GM21786 (cell line): Measurements from ENCODE around the gene RASA3.
"Not testable (repeated sequence)": the region's sequence is repeated elsewhere in the genome, so short reads cannot be mapped to it uniquely, and the experiment has no call there.

Source experiments
- ATAC-seq: cut with Tn5 transposase; IDR thresholded peaks from one replicate; pipeline ENCODE4 v1.9.1; 2021; ENCODE audit not compliant: unreplicated experiment

Gene RASA3

DNA sequence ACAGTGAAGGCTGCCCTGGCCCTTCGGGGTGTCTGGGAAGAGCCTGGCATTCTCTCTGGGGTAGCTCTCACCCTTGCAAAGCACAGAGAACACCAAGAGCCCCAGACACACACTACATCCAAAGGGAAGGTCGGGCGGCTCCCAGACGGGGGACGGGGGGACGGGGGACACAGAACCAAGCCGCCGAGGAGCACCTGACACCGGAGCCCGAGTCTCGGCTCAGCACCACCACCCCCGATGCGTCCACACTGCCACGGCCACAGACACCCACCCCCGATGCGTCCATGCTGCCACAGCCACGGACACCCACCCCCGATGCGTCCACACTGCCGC is 29.2 kb downstream of the RASA3 start:
- ATAC-seq = not testable (repeated sequence)

DNA sequence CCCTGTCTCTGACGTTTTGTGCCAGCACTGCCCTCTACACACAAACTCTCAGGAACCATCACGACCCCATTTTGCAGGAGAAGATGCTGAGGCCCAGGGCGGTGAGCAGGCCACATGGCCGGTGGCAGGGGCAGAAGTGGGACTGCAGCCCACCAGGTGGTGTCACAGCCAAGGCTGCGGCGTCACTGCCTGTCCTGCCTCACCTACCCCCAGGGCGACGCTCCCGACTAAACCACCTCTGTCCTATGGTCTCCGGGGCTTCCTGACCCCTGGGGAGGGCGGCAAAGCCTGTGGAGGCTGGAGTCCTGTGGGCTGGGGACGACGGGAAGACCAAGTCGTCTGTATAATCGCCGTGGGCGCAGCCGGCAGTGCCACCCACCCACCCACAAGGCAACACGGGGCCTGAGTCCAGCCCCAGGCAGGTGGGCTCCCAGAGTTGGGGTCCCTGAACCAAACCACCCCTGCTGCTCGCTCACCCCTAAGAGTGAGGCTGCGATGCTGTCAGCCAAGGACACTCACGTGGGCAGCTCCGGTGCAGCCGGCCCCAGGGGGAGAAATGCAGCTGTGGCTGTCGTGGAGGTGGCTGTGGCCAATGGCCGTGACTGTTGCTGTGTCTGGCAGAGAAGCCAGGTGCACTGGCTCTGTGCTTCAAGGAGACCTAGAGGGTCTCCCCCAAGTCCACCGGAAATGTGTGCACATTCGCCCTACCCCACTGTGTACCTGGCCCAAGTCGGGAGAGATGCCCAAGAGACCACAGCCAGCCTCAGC is 29.7 kb downstream of the RASA3 start:
- ATAC-seq = no peak

- ATAC-seq = no peak
Measured at GRCh38 chr13:114102131-114102520, 30.3 kb downstream of the RASA3 start.

GRCh38 chr13:114101358-114102130 is 30.9 kb downstream of the RASA3 start:
- ATAC-seq = no peak

- no peak for ATAC-seq
Measured at GRCh38 chr13:114100446-114101357, 31.7 kb downstream of the RASA3 start.

DNA sequence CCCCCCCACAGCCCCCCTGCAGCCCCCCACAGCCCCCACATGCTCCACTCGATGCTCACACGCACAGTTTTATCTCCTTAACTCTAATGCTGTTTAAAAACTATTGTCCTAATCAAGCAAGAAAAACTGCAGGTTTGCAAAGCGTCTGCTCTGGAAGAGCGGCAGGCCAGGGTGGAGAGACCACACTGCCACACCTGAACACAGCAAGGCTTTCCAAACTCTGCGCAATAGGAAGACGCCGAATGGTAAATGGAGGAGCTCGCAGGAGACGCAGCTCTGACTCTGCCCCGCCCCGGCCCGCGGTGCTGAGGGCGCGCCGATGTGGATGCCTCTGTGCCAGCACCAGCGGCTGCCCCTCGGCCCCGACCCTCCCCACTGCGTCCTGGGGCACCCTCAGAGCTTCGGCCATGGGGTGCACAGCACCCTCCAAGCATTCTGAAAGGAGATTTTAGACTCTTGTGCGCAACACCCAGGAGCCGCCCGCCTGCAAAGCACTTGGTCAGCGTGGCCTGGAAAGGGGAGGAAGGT is 32.4 kb downstream of the RASA3 start:
- ATAC-seq = no peak

- ATAC-seq = no peak
Measured at GRCh38 chr13:114099191-114099590, 33.2 kb downstream of the RASA3 start.

GRCh38 chr13:114098689-114099056 is 33.8 kb downstream of the RASA3 start:
- not testable (repeated sequence) for ATAC-seq

- ATAC-seq = no peak
Measured at GRCh38 chr13:114097893-114098688, 34.3 kb downstream of the RASA3 start.

- no peak for ATAC-seq
Measured at GRCh38 chr13:114097212-114097892, 35.1 kb downstream of the RASA3 start.

DNA sequence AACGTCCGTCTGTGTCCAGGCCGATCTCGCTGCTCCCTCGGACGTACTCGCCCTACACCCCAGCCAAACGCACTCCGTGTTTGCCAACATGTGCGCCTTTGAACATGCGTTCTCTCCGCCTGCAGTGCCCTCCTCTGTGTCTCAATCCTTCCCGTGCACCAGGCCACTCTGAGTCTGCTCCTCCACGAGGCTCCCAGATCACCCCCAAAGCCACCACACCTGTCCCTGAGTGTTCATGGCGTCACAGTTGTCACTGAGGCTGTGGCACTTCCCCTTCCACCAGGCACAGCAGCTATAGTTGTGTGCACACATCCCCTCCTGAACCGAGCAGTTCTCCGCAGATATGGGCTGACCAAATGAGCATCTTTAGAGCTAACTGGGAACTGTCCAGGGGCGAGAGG is 35.6 kb downstream of the RASA3 start:
- no peak for ATAC-seq

- ATAC-seq = no peak
Measured at GRCh38 chr13:114096031-114096485, 36.4 kb downstream of the RASA3 start.

DNA sequence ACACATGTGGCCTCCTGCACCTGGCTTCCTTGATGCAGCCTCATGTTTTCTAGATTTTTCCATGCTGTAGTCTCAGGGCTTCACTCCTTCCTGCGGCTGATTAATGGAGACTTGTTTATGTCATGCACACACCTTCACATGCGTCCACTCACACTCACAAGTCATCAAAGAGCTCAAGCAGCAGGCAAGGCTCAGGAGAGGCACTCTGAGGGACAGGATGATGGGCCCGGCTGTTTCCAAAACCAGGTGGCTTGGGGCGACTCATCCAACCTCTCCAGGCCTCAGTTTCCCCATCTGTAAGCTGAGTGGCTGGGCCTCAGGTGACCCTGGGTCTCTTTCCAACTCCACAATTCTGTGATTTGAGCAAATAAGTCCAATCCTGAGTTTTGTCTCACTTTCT is 36.9 kb downstream of the RASA3 start:
- ATAC-seq = no peak

GRCh38 chr13:114093118-114093517 is 39.3 kb downstream of the RASA3 start:
- no peak for ATAC-seq

GRCh38 chr13:114092468-114092867 is 40.0 kb downstream of the RASA3 start:
- ATAC-seq = no peak

- ATAC-seq = no peak
Measured at GRCh38 chr13:114090476-114090875, 41.9 kb downstream of the RASA3 start.

DNA sequence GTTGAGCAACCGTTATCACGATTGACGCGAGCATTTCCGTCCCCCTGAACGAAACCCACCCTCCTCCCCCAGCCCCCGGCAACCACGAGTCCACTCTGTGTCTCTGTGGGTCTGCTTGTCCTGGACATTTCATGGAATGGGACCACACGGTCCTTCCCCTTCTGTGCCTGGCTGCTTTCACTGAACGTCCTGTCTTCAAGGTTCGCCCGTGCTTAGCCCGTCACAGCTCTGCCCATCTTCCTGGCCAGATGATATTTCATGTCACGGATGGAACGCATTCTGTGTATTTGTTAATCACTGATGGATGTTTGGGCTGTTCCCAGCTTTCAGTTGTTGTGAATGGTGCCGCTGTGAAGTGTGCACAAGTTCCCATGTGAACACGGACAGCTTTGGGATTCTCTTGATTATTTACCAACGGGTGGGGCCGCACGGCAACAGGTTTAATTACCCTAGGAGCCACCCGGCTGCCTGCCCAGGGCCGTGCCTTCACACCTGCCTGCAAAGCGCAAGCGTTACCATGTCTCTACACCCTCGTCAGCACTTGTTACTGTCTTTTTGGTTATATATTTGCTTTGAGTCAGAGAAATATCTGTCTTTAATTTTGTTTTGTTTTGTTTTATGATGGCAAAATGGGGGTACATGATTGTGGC is 42.5 kb downstream of the RASA3 start:
- ATAC-seq = no peak

DNA sequence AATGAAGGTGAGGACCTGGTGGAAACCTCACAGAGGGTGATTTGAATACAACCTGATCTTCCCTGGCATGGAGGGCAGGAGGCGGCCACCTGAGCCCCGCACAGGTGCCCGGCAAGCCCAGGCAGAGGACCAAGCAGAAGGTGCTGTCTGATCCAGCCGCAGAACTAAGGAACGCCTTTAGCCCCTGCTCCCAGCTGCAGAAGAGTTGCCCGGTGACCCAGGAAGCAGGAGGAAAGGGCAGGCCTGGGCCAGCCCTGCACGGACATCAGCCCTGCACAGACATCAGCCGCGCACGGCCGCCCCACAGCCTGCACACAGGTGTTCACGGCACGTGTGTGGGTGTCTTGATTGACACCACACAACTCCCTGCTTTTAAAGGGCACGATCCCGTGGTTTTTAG is 43.1 kb downstream of the RASA3 start:
- ATAC-seq = no peak

- no peak for ATAC-seq
Measured at GRCh38 chr13:114088863-114089262, 43.6 kb downstream of the RASA3 start.
